ENCODE data around the gene PHC1. TPM values are rescaled to one million over a fixed set of nuclear protein-coding genes. Genes with fewer than 3 reads are reported as not detected.

PHC1 gene
- total and polyA plus RNA-seq, 3 donors from 2014 or later: 112 to 154 (median 134) TPM

DNA sequence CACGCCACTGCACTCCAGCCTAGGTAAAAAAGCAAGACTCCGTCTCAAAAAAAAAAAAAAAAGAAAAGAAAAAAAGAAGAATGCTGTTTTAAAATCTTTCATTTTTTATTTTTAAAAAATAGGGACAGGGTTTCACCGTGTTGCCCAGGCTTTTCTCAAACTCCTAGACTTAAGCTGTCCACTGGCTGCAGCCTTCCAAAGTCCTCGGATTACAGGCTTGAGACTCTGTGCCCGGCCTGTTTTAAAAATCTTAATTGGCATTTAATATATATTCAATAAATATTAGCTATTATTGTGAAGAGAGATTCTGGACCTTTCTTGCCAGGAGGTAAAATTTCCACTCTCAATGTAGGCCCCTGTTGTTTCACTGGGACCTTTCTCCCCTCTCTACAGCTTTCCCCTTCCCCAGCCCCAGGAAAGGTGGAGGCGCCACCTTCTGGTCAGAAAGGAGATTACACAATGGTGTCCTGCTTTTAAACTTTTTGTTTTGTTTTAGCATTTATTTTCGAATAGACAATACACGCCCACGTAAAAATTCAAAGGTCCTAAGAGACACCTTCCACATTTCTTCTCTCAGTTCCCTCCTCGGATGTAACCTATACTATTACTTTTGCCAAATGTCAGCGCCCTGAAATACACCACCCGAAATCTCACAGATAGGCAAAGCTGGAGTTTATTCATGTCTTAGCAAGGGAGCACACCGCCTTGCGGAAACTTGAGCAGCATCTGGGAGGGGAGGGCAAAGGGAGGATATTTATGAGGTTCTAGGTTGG is 23.8 kb upstream of the PHC1 start:
- TF ChIP-seq POLR2A (IDR thresholded peaks at IDR 0.05) (no peak), CTCF (IDR thresholded peaks at IDR 0.05) (peak; percentile 85 to 94 (median 90))

DNA sequence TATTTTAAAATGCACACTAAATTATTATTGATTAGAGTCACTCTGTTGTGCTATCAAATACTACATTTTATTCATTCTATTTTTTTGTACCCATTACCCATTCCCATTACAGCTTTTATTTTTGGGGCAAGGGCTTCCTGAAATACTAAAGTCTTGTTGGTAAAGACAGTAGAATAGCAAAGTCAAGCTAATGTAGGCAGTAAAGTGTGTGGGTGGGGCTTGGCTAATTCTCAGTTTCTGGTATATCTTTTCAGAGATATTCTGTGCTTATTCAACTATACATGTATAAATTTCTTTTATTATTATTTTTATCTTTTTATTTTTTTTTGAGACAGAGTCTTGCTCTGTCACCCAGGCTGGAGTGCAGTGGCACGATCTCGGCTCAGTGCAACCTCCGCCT is 22.3 kb upstream of the PHC1 start:
- Histone ChIP-seq H3K27me3 (no peaks in the 10 kb centered on the region), H3K4me1 (no peaks in the 10 kb centered on the region), H3K4me3 (no peak overlapping the region), H3K36me3 (ENCODE audit: low read depth, missing control alignments) (no peaks in the 10 kb centered on the region), H3K9me3 (no peaks in the 10 kb centered on the region), H3K27ac (no peak overlapping the region)
- 97 to 98% methylated on average over 3 of the region's 3 CpGs for WGBS, 2 donors
- DNase-seq: no peak
- intact Hi-C loops (cut with DNase I; ENCODE audit: low total_unique reads): loop anchor here (5.0 kb wide), 1 partner anchor 210 kb away; no protein-coding TSS in a partner anchor
- TF ChIP-seq CTCF (IDR thresholded peaks at IDR 0.05) (no peak), POLR2A (IDR thresholded peaks at IDR 0.05) (no peak)

More for the DNA sequence above, 23.8 kb upstream of the PHC1 start:
- Histone ChIP-seq H3K4me3 (peak overlapping the region; percentile 21 to 58), H3K27me3 (no peaks in the 10 kb centered on the region), H3K9me3 (no peaks in the 10 kb centered on the region), H3K27ac (peak overlapping the region; percentile 22 to 69), H3K36me3 (ENCODE audit: low read depth, missing control alignments) (no peaks in the 10 kb centered on the region), H3K4me1 (peaks cover 8% of the 10 kb centered on the region)
- intact Hi-C loops (cut with DNase I; ENCODE audit: low total_unique reads): loop anchor here (5.0 kb wide), 1 partner anchor 208 kb away; no protein-coding TSS in a partner anchor
- 27 to 29% methylated on average over 14 of the region's 14 CpGs for WGBS, 2 donors
- DNase-seq: peak; percentile 74

DNA sequence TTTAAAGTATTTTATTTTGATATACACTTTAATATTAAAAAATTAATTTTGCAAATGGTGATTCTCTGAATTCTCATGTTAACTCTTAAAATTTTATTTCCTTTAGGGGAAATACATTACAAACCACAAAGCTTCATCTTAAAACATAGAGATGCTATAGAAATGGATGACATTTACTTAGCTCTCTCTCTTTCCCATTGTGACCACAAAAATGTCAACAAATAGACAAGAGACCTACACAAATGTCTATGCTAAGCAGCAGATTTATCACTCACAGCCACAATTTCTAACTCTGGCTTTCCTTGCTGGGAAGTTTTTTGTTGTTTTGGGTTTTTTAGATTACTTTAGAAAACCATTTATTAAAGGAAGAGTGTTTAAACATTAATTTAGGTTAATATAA is 19.9 kb upstream of the PHC1 start:
- TF ChIP-seq POLR2A (IDR thresholded peaks at IDR 0.05) (no peak), CTCF (IDR thresholded peaks at IDR 0.05) (no peak)
- H3K27me3 ChIP-seq: no peaks in the 10 kb centered on the region
- no peaks in the 10 kb centered on the region for H3K4me1 ChIP-seq
- intact Hi-C loops (cut with DNase I; ENCODE audit: low total_unique reads): loop anchor here (5.0 kb wide), 1 partner anchor 212 kb away; no protein-coding TSS in a partner anchor
- H3K9me3 ChIP-seq: no peaks in the 10 kb centered on the region
- peak overlapping the region in 1 of 2 donors; percentile 21 for H3K27ac ChIP-seq
- DNase-seq: no peak
- H3K36me3 ChIP-seq (ENCODE audit: low read depth, missing control alignments): no peaks in the 10 kb centered on the region
- H3K4me3 ChIP-seq: no peak overlapping the region

GRCh38 chr12:8894986-8895385 is 19.3 kb upstream of the PHC1 start:
- DNase-seq: peak; percentile 29
- Histone ChIP-seq H3K36me3 (ENCODE audit: low read depth, missing control alignments) (no peaks in the 10 kb centered on the region), H3K27me3 (no peaks in the 10 kb centered on the region), H3K4me3 (no peak overlapping the region), H3K4me1 (peaks cover 3% of the 10 kb centered on the region), H3K27ac (no peak overlapping the region), H3K9me3 (no peaks in the 10 kb centered on the region)
- intact Hi-C loops (cut with DNase I; ENCODE audit: low total_unique reads): loop anchor here (5.0 kb wide), 1 partner anchor 213 kb away; no protein-coding TSS in a partner anchor
- TF ChIP-seq CTCF (IDR thresholded peaks at IDR 0.05): no peak
- TF ChIP-seq POLR2A (IDR thresholded peaks at IDR 0.05): no peak
- 56 to 61% methylated on average over 1 of the region's 1 CpG for WGBS, 2 donors

All from testis (tissue), 3 donors.